Smooth muscle cell (in vitro differentiated cells): Measurements from ENCODE around the gene PWP1. TPM values are rescaled to one million over a fixed set of nuclear protein-coding genes. Genes with fewer than 3 reads are reported as not detected.

ENCODE experiments used
- DNase-seq: peaks from one replicate; lab custom pipeline; 2025; ENCODE audit not compliant: unreplicated experiment; lab: John Stamatoyannopoulos, UW
- H2AFZ ChIP-seq: fragments of 200-600 bp; sonication (generic); 2 replicates; pipeline ENCODE4 v1.6.0; 2016; ENCODE audit warnings: antibody characterized with exemption, low read depth, mild to moderate bottlenecking
- H3F3A ChIP-seq: fragments of 200-600 bp; sonication (generic); 2 replicates; pipeline ENCODE4 v1.6.0; 2017; ENCODE audit warnings: antibody characterized with exemption, low read depth
- H3K27ac ChIP-seq: fragments of 200-600 bp; sonication (generic); 2 replicates; pipeline ENCODE4 v1.5.1; 2016; ENCODE audit warnings: low read depth, mild to moderate bottlenecking
- H3K27me3 ChIP-seq: fragments of 200-600 bp; sonication (generic); 2 replicates; pipeline ENCODE4 v1.6.1; 2016; ENCODE audit warnings: low read depth, mild to moderate bottlenecking
- H3K36me3 ChIP-seq: fragments of 200-600 bp; sonication (generic); 2 replicates; pipeline ENCODE4 v1.5.1; 2016; ENCODE audit warnings: low read depth
- H3K4me1 ChIP-seq: fragments of 200-600 bp; sonication (generic); 2 replicates; pipeline ENCODE4 v1.5.1; 2016; ENCODE audit warnings: low read depth
- H3K4me2 ChIP-seq: fragments of 200-600 bp; sonication (generic); 2 replicates; pipeline ENCODE4 v1.6.0; 2016; ENCODE audit warnings: mild to moderate bottlenecking
- H3K4me3 ChIP-seq: fragments of 200-600 bp; sonication (generic); 2 replicates; pipeline ENCODE4 v1.5.1; 2016; ENCODE audit warnings: mild to moderate bottlenecking
- H3K79me2 ChIP-seq: fragments of 200-600 bp; sonication (generic); 2 replicates; pipeline ENCODE4 v1.6.0; 2016; ENCODE audit warnings: low read depth, mild to moderate bottlenecking
- H3K9ac ChIP-seq: fragments of 200-600 bp; sonication (generic); 2 replicates; pipeline ENCODE4 v1.6.0; 2016; ENCODE audit warnings: low read depth
- H3K9me3 ChIP-seq: fragments of 200-600 bp; sonication (generic); replicated peaks from 2 replicates; pipeline ENCODE4 v1.5.1; 2016; ENCODE audit warnings: low read depth
- H4K20me1 ChIP-seq: fragments of 200-600 bp; sonication (generic); 2 replicates; pipeline ENCODE4 v1.6.0; 2016; ENCODE audit warnings: low read depth
- CTCF ChIP-seq: fragments of 200-600 bp; sonication (generic); IDR thresholded peaks from 2 replicates; pipeline ENCODE4 v1.5.1; 2017; ENCODE audit warnings: borderline replicate concordance, mild to moderate bottlenecking, antibody characterized with exemption; ENCODE audit not compliant: insufficient read depth, poor library complexity, severe bottlenecking
- WGBS: methylation state at CpG from one replicate; pipeline ENCODE4 v1.1.7; 2016; ENCODE audit warnings: low lambda C conversion rate; 5-methylcytosine and 5-hydroxymethylcytosine counted together
- polyA plus RNA-seq: library from polyadenylated mRNA; unstranded; fragments of >200 nt; fragmentation: Nextera tagmentation; extraction: Ambion mirVana; gene quantifications from 2 replicates; pipeline ENCODE4 v1.2.1, GENCODE V29; 2016
- total RNA-seq: library from RNA; depleted of rRNA; stranded (reverse); fragments of >200 nt; gene quantifications from 2 replicates; pipeline ENCODE4 v1.2.3, GENCODE V29; 2014

Gene PWP1
- total and polyA plus RNA-seq, 2 experiments from 2014 or later: 68.3 to 77.9 TPM

- no peaks in the 10 kb centered on the region for H3K27me3 ChIP-seq
- H4K20me1 ChIP-seq: peaks cover 35% of the 10 kb centered on the region
- no peaks in the 10 kb centered on the region for H3K9me3 ChIP-seq
- peaks cover 35% of the 10 kb centered on the region for H3K79me2 ChIP-seq
- peak overlapping the region; percentile 86 for H3K4me3 ChIP-seq
- no peak for TF ChIP-seq CTCF
- 27% methylated on average over 3 of the region's 3 CpGs for WGBS
- DNase-seq: no peak
- H3K4me2 ChIP-seq: peak overlapping the region; percentile 91
- peak overlapping the region; percentile 95 for H3K27ac ChIP-seq
- H3F3A ChIP-seq: peaks cover 6% of the 10 kb centered on the region
- peak overlapping the region; percentile 86 for H3K9ac ChIP-seq
- H3K4me1 ChIP-seq: peaks cover 25% of the 10 kb centered on the region
- no peak overlapping the region for H2AFZ ChIP-seq
- peaks cover 17% of the 10 kb centered on the region for H3K36me3 ChIP-seq
Measured at GRCh38 chr12:107759410-107759809, 73.8 kb downstream of the PWP1 start.

GRCh38 chr12:107760207-107760808 is 74.7 kb downstream of the PWP1 start:
- peak overlapping the region; percentile 95 for H3K27ac ChIP-seq
- H4K20me1 ChIP-seq: peaks cover 35% of the 10 kb centered on the region
- H2AFZ ChIP-seq: no peak overlapping the region
- H3F3A ChIP-seq: peaks cover 6% of the 10 kb centered on the region
- WGBS: 4% methylated on average over 30 of the region's 30 CpGs
- H3K9me3 ChIP-seq: no peaks in the 10 kb centered on the region
- H3K4me2 ChIP-seq: peak overlapping the region; percentile 91
- no peaks in the 10 kb centered on the region for H3K27me3 ChIP-seq
- peak overlapping the region; percentile 86 for H3K4me3 ChIP-seq
- H3K9ac ChIP-seq: peak overlapping the region; percentile 86
- no peak for DNase-seq
- no peak for TF ChIP-seq CTCF
- peaks cover 12% of the 10 kb centered on the region for H3K36me3 ChIP-seq
- H3K79me2 ChIP-seq: peaks cover 35% of the 10 kb centered on the region
- peaks cover 25% of the 10 kb centered on the region for H3K4me1 ChIP-seq

GRCh38 chr12:107760809-107761501 is 75.4 kb downstream of the PWP1 start, which contains the start of gene PRDM4:
TSS of gene PRDM4 (minus strand) at chr12:107761137. CDS start at chr12:107760515, 622 bp downstream.
- peak; percentile 38 for TF ChIP-seq CTCF
- DNase-seq: peak; percentile 75

More at GRCh38 chr12:107760809-107761501, 75.4 kb downstream of the PWP1 start, which contains the start of gene PRDM4:
- Histone ChIP-seq H3K4me3 (peak within 1 kb of the TSS; percentile 86), H3K27me3 (no peaks in the 10 kb centered on the region), H3K9me3 (no peaks in the 10 kb centered on the region), H3K4me1 (peaks cover 25% of the 10 kb centered on the region), H3K4me2 (peak within 1 kb of the TSS; percentile 96), H3K9ac (peak within 1 kb of the TSS; percentile 86), H3K79me2 (peaks cover 30% of the 10 kb centered on the region), H3F3A (peaks cover 6% of the 10 kb centered on the region), H2AFZ (peak within 1 kb of the TSS; percentile 100), H4K20me1 (peaks cover 35% of the 10 kb centered on the region), H3K27ac (peak within 1 kb of the TSS; percentile 95), H3K36me3 (peaks cover 11% of the 10 kb centered on the region)
- WGBS: 1% methylated on average over 52 of the region's 83 CpGs
